Endothelial cell of umbilical vein (primary cell): Measurements from ENCODE around the gene ERO1B. TPM values are rescaled to one million over a fixed set of nuclear protein-coding genes. Genes with fewer than 3 reads are reported as not detected.

Experiments
- BruUV-seq: library from RNA; stranded (reverse); fragments of 400-500 nt; replicated peaks from 2 replicates; lab custom pipeline; 2021; lab: Mats Ljungman, UMichigan
- CTCF ChIA-PET: fragments of 300-600, 350-600 bp; sonication (Branson Sonifier 250); formaldehyde crosslinking; loops from one replicate; lab custom pipeline; 2021; ENCODE audit warnings: antibody characterized with exemption, inconsistent platforms; lab: Charles Lee
- POLR2A ChIA-PET: fragments of 300-600, 350-600 bp; sonication (Branson Sonifier 250); formaldehyde crosslinking; loops from one replicate; lab custom pipeline; 2021; ENCODE audit warnings: antibody characterized with exemption, inconsistent platforms; lab: Charles Lee
- DNase-seq: peaks from one replicate; pipeline ENCODE4 v3.0.0-alpha.2; 2011; ENCODE audit warnings: low read depth, low spot score
- FAIRE-seq: peaks from 2 replicates; lab custom pipeline; 2011; peaks lifted over from hg19 to GRCh38; lab: Jason Lieb, UNC
- H2AFZ ChIP-seq: 2 replicates; pipeline ENCODE4 v1.6.0; 2012; ENCODE audit warnings: low read depth, low read length, control low read depth, inconsistent platforms
- H3K27ac ChIP-seq: 2 replicates; pipeline ENCODE4 v1.5.1; 2011; ENCODE audit warnings: low read depth, mild to moderate bottlenecking, control low read depth, low read length, moderate library complexity; ENCODE audit not compliant: insufficient read depth
- H3K27me3 ChIP-seq, 2 experiments: 2 replicates each; pipeline versions ENCODE4 v1.6.0 to v1.6.1; 2011; ENCODE audit warnings: low read length in 2 of 2, mixed read lengths in 1 of 2; ENCODE audit not compliant: control insufficient read depth in 2 of 2, insufficient read depth in 2 of 2
- H3K36me3 ChIP-seq, 2 experiments: 2 replicates in 1 of 2; 3 replicates in 1 of 2; pipeline ENCODE4 v1.5.1; 2011; ENCODE audit warnings: low read length in 2 of 2, mild to moderate bottlenecking in 1 of 2, moderate library complexity in 1 of 2; ENCODE audit not compliant: control insufficient read depth in 2 of 2, insufficient read depth in 2 of 2; ENCODE audit errors: extremely low read depth in 1 of 2
- H3K4me1 ChIP-seq: 3 replicates; pipeline ENCODE4 v1.5.1; 2011; ENCODE audit warnings: mild to moderate bottlenecking, low read length; ENCODE audit not compliant: control insufficient read depth, insufficient read depth; ENCODE audit errors: extremely low read depth
- H3K4me2 ChIP-seq: 2 replicates; pipeline ENCODE4 v1.6.1; 2011; ENCODE audit warnings: low read length, control low read depth, mixed read lengths; ENCODE audit not compliant: insufficient read depth
- H3K4me3 ChIP-seq, 3 experiments: fragments of 200-600 bp in 1 of 3; sonication (generic), shearing (Covaris generic) in 1 of 3; replicated peaks in 1 of 3; 2 replicates each; pipeline ENCODE4 v1.5.1; 2011 to 2016; ENCODE audit warnings: control low read depth in 3 of 3, low read length in 3 of 3, mild to moderate bottlenecking in 2 of 3, inconsistent platforms in 1 of 3, low read depth in 1 of 3, moderate library complexity in 1 of 3; ENCODE audit not compliant: insufficient read depth in 1 of 3
- H3K79me2 ChIP-seq: 2 replicates; pipeline ENCODE4 v1.6.0; 2012; ENCODE audit warnings: low read length, inconsistent platforms; ENCODE audit not compliant: control insufficient read depth, insufficient read depth
- H3K9ac ChIP-seq: replicated peaks from 2 replicates; pipeline ENCODE3; 2011; ENCODE audit warnings: low read length, control low read depth; ENCODE audit not compliant: insufficient read depth; ENCODE audit errors: extremely low read depth
- H3K9me1 ChIP-seq: replicated peaks from 3 replicates; pipeline ENCODE4 v1.6.0; 2011; ENCODE audit warnings: mild to moderate bottlenecking, low read length; ENCODE audit not compliant: control insufficient read depth, insufficient read depth; ENCODE audit errors: extremely low read depth
- H3K9me3 ChIP-seq: replicated peaks from 2 replicates; pipeline ENCODE4 v1.5.1; 2012; ENCODE audit warnings: low read length, inconsistent platforms; ENCODE audit not compliant: control insufficient read depth, insufficient read depth
- H4K20me1 ChIP-seq: replicated peaks from 2 replicates; pipeline ENCODE3; 2011; ENCODE audit warnings: mild to moderate bottlenecking, low read length; ENCODE audit not compliant: control insufficient read depth, insufficient read depth; ENCODE audit errors: extremely low read depth
- EZH2 ChIP-seq: IDR thresholded peaks from 2 replicates; pipeline ENCODE4 v1.6.1; 2012; ENCODE audit warnings: borderline replicate concordance, low read depth, mild to moderate bottlenecking, moderate library complexity, low read length, inconsistent platforms; ENCODE audit not compliant: severe bottlenecking
- FOS ChIP-seq: IDR thresholded peaks from 2 replicates; pipeline ENCODE4 v1.6.1; 2011; ENCODE audit warnings: mild to moderate bottlenecking, low read length, moderate library complexity, borderline replicate concordance; ENCODE audit not compliant: insufficient read depth
- GATA2 ChIP-seq: IDR thresholded peaks from 2 replicates; pipeline ENCODE4 v1.7.0; 2011; ENCODE audit warnings: low read depth, mild to moderate bottlenecking, moderate library complexity, mixed read lengths, low read length; ENCODE audit not compliant: insufficient read length, insufficient read depth
- JUN ChIP-seq: IDR thresholded peaks from 2 replicates; pipeline ENCODE4 v1.6.1; 2011; ENCODE audit warnings: borderline replicate concordance, low read depth; ENCODE audit not compliant: insufficient read length, insufficient read depth
- MYC ChIP-seq: IDR thresholded peaks from one replicate; pipeline ENCODE4 v1.6.1; 2011; ENCODE audit warnings: mild to moderate bottlenecking, low read depth, low read length
- POLR2A ChIP-seq: IDR thresholded peaks from 2 replicates; pipeline ENCODE4 v1.6.1; 2012; ENCODE audit warnings: low read depth, mild to moderate bottlenecking, control low read depth, low read length
- POLR2AphosphoS5 ChIP-seq: IDR thresholded peaks from 2 replicates; pipeline ENCODE4 v1.6.1; 2012; ENCODE audit warnings: low read depth, mild to moderate bottlenecking, control low read depth, low read length, moderate library complexity; ENCODE audit not compliant: insufficient read depth
- dilution Hi-C: fragments of 300-500 bp; cut with MboI; formaldehyde crosslinking; loops from one replicate; pipeline ENCODE4 v1.15.0; 2019; ENCODE audit warnings: low sequenced_read_pairs; ENCODE audit not compliant: extremely low pct_ligation_motif_present
- intact Hi-C: fragments of 100-400 bp; cut with micrococcal nuclease; formaldehyde crosslinking; loops from one replicate; pipeline ENCODE4 v1.10.0; 2022
- polyA plus RNA-seq, 4 experiments: library from polyadenylated mRNA; depleted of rRNA in 3 of 4; stranded (reverse) in 3 of 4; unstranded in 1 of 4; fragments of >200 nt; gene quantifications; 2 replicates each; pipeline versions ENCODE4 v1.2.1 to v1.2.3, GENCODE V29; 2011 to 2012; ENCODE audit warnings: missing spikeins in 1 of 4
- total RNA-seq: library from RNA; stranded (reverse); gene quantifications from 2 replicates; pipeline ENCODE4 v1.2.3, GENCODE V29; 2021
- TF ChIP-seq, protein P1 (sequence below): IDR thresholded peaks from 2 replicates; pipeline ENCODE4 v1.6.1; 2011; ENCODE audit not compliant: insufficient read depth, insufficient read length
- TF ChIP-seq, protein P2 (sequence below), 2 donors: IDR thresholded peaks; 1 replicate in 1 of 2; 2 replicates in 1 of 2; pipeline ENCODE4 v1.5.1; 2011; ENCODE audit warnings: low read length in 2 of 2, mild to moderate bottlenecking in 2 of 2, moderate library complexity in 2 of 2, control low read depth in 1 of 2, inconsistent platforms in 1 of 2, low read depth in 1 of 2; ENCODE audit not compliant: insufficient read depth in 1 of 2; ENCODE audit errors: extremely low read depth in 1 of 2

Gene ERO1B
- total and polyA plus RNA-seq, 2 donors (not counting 3 experiments of a cell fraction or from before 2014, with no cell fraction given): 1.9 to 3.6 TPM

DNA sequence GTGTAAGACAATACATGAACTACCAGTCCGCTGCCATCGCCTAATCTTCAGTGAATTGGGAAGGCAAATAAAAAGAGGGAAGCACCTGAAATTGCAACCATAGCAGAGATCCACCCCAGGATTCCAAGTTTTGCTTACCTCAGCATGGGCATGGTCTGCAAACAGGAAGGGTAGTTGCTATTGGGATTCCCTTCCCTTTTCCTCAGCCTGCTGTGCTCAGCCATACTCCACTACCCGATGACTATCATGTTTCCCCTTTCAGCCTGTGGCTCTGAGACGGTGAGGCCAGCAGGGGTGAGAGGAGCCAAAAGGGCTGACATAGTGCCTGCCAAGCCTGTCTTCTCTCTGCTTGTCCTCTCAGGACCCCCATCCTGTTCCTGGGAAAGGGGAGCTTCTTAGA, 75.2 kb downstream of the ERO1B start:
- Histone ChIP-seq H3K27me3 (no peaks in the 10 kb centered on the region), H3K79me2 (no peaks in the 10 kb centered on the region), H3K4me2 (no peak overlapping the region), H2AFZ (no peak overlapping the region), H3K4me3 (no peak overlapping the region), H3K36me3 (no peaks in the 10 kb centered on the region), H3K9me3 (no peaks in the 10 kb centered on the region), H3K9me1 (no peaks in the 10 kb centered on the region), H4K20me1 (no peaks in the 10 kb centered on the region), H3K27ac (no peak overlapping the region), H3K4me1 (peaks cover 3% of the 10 kb centered on the region), H3K9ac (no peak overlapping the region)
- ChIA-PET CTCF (no interaction called here), POLR2A (no interaction called here)
- dilution Hi-C loops (no loop called here), intact Hi-C loops (loop anchor here (5.0 kb wide), 1 partner anchor 574 kb away; no protein-coding TSS in a partner anchor)
- DNase-seq (no peak), FAIRE-seq (no peak)
- BruUV-seq: no TSS peak
- TF ChIP-seq JUN (no peak), MYC (no peak), POLR2A (no peak), POLR2AphosphoS5 (no peak), FOS (no peak), GATA2 (no peak), EZH2 (no peak)
- TF ChIP-seq, protein P1, sequence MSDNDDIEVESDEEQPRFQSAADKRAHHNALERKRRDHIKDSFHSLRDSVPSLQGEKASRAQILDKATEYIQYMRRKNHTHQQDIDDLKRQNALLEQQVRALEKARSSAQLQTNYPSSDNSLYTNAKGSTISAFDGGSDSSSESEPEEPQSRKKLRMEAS: no peak
- TF ChIP-seq, protein P2, sequence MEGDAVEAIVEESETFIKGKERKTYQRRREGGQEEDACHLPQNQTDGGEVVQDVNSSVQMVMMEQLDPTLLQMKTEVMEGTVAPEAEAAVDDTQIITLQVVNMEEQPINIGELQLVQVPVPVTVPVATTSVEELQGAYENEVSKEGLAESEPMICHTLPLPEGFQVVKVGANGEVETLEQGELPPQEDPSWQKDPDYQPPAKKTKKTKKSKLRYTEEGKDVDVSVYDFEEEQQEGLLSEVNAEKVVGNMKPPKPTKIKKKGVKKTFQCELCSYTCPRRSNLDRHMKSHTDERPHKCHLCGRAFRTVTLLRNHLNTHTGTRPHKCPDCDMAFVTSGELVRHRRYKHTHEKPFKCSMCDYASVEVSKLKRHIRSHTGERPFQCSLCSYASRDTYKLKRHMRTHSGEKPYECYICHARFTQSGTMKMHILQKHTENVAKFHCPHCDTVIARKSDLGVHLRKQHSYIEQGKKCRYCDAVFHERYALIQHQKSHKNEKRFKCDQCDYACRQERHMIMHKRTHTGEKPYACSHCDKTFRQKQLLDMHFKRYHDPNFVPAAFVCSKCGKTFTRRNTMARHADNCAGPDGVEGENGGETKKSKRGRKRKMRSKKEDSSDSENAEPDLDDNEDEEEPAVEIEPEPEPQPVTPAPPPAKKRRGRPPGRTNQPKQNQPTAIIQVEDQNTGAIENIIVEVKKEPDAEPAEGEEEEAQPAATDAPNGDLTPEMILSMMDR (IDR thresholded peaks at IDR 0.05; ENCODE audit: extremely low read depth in 1 of 2, insufficient read depth in 1 of 2, low read depth in 1 of 2, low read length in 2 of 2): no peak
